Smooth muscle cell (in vitro differentiated cells): ENCODE measurements around the gene KSR1. TPM values are rescaled to one million over a fixed set of nuclear protein-coding genes. Genes with fewer than 3 reads are reported as not detected.

Experiments
- DNase-seq: peaks from one replicate; lab custom pipeline; 2025; ENCODE audit not compliant: unreplicated experiment; lab: John Stamatoyannopoulos, UW
- H2AFZ ChIP-seq: fragments of 200-600 bp; sonication (generic); 2 replicates; pipeline ENCODE4 v1.6.0; 2016; ENCODE audit warnings: antibody characterized with exemption, low read depth, mild to moderate bottlenecking
- H3F3A ChIP-seq: fragments of 200-600 bp; sonication (generic); 2 replicates; pipeline ENCODE4 v1.6.0; 2017; ENCODE audit warnings: antibody characterized with exemption, low read depth
- H3K27ac ChIP-seq: fragments of 200-600 bp; sonication (generic); 2 replicates; pipeline ENCODE4 v1.5.1; 2016; ENCODE audit warnings: low read depth, mild to moderate bottlenecking
- H3K27me3 ChIP-seq: fragments of 200-600 bp; sonication (generic); 2 replicates; pipeline ENCODE4 v1.6.1; 2016; ENCODE audit warnings: low read depth, mild to moderate bottlenecking
- H3K36me3 ChIP-seq: fragments of 200-600 bp; sonication (generic); 2 replicates; pipeline ENCODE4 v1.5.1; 2016; ENCODE audit warnings: low read depth
- H3K4me1 ChIP-seq: fragments of 200-600 bp; sonication (generic); 2 replicates; pipeline ENCODE4 v1.5.1; 2016; ENCODE audit warnings: low read depth
- H3K4me2 ChIP-seq: fragments of 200-600 bp; sonication (generic); 2 replicates; pipeline ENCODE4 v1.6.0; 2016; ENCODE audit warnings: mild to moderate bottlenecking
- H3K4me3 ChIP-seq: fragments of 200-600 bp; sonication (generic); 2 replicates; pipeline ENCODE4 v1.5.1; 2016; ENCODE audit warnings: mild to moderate bottlenecking
- H3K79me2 ChIP-seq: fragments of 200-600 bp; sonication (generic); 2 replicates; pipeline ENCODE4 v1.6.0; 2016; ENCODE audit warnings: low read depth, mild to moderate bottlenecking
- H3K9ac ChIP-seq: fragments of 200-600 bp; sonication (generic); 2 replicates; pipeline ENCODE4 v1.6.0; 2016; ENCODE audit warnings: low read depth
- H3K9me3 ChIP-seq: fragments of 200-600 bp; sonication (generic); replicated peaks from 2 replicates; pipeline ENCODE4 v1.5.1; 2016; ENCODE audit warnings: low read depth
- H4K20me1 ChIP-seq: fragments of 200-600 bp; sonication (generic); 2 replicates; pipeline ENCODE4 v1.6.0; 2016; ENCODE audit warnings: low read depth
- CTCF ChIP-seq: fragments of 200-600 bp; sonication (generic); IDR thresholded peaks from 2 replicates; pipeline ENCODE4 v1.5.1; 2017; ENCODE audit warnings: borderline replicate concordance, mild to moderate bottlenecking, antibody characterized with exemption; ENCODE audit not compliant: insufficient read depth, poor library complexity, severe bottlenecking
- WGBS: methylation state at CpG from one replicate; pipeline ENCODE4 v1.1.7; 2016; ENCODE audit warnings: low lambda C conversion rate; 5-methylcytosine and 5-hydroxymethylcytosine counted together
- polyA plus RNA-seq: library from polyadenylated mRNA; unstranded; fragments of >200 nt; fragmentation: Nextera tagmentation; extraction: Ambion mirVana; gene quantifications from 2 replicates; pipeline ENCODE4 v1.2.1, GENCODE V29; 2016
- total RNA-seq: library from RNA; depleted of rRNA; stranded (reverse); fragments of >200 nt; gene quantifications from 2 replicates; pipeline ENCODE4 v1.2.3, GENCODE V29; 2014

Gene KSR1
- total and polyA plus RNA-seq, 2 experiments from 2014 or later, result 40.4 to 65.1 TPM

GRCh38 chr17:27659683-27660082 is 203.4 kb downstream of the KSR1 start:
- WGBS, result 89% methylated on average over 6 of the region's 6 CpGs
- Histone ChIP-seq H3K27me3 (no peaks in the 10 kb centered on the region), H3K79me2 (no peaks in the 10 kb centered on the region), H3K36me3 (no peaks in the 10 kb centered on the region), H3F3A (no peaks in the 10 kb centered on the region), H4K20me1 (no peaks in the 10 kb centered on the region), H3K4me3 (no peak overlapping the region), H3K4me1 (no peaks in the 10 kb centered on the region), H3K4me2 (no peak overlapping the region), H3K27ac (no peak overlapping the region), H3K9ac (no peak overlapping the region), H2AFZ (no peak overlapping the region), H3K9me3 (no peaks in the 10 kb centered on the region)
- no peak for DNase-seq
- TF ChIP-seq CTCF, result no peak

- H3K4me2 ChIP-seq, result no peak overlapping the region
- TF ChIP-seq CTCF, result no peak
- no peak for DNase-seq
- no peak overlapping the region for H3K4me3 ChIP-seq
- H3K4me1 ChIP-seq, result no peaks in the 10 kb centered on the region
- no peak overlapping the region for H2AFZ ChIP-seq
- no peaks in the 10 kb centered on the region for H3K9me3 ChIP-seq
- no peaks in the 10 kb centered on the region for H3F3A ChIP-seq
- H3K27me3 ChIP-seq, result no peaks in the 10 kb centered on the region
- H3K9ac ChIP-seq, result no peak overlapping the region
- no peaks in the 10 kb centered on the region for H4K20me1 ChIP-seq
- H3K36me3 ChIP-seq, result no peaks in the 10 kb centered on the region
- no peaks in the 10 kb centered on the region for H3K79me2 ChIP-seq
- no peak overlapping the region for H3K27ac ChIP-seq
- 90% methylated on average over 3 of the region's 3 CpGs for WGBS
These were observed 204.2 kb downstream of the KSR1 start for GRCh38 chr17:27660436-27660835.

GRCh38 chr17:27663936-27664605 is 207.8 kb downstream of the KSR1 start:
- H3K27ac ChIP-seq, result no peak overlapping the region
- TF ChIP-seq CTCF, result no peak
- 91% methylated on average over 8 of the region's 8 CpGs for WGBS

GRCh38 chr17:27664606-27664965 is 208.3 kb downstream of the KSR1 start:
- Histone ChIP-seq H3K4me1 (no peaks in the 10 kb centered on the region), H3K79me2 (no peaks in the 10 kb centered on the region), H3K4me3 (no peak overlapping the region), H3K36me3 (no peaks in the 10 kb centered on the region), H3K9ac (no peak overlapping the region), H2AFZ (no peak overlapping the region), H3K9me3 (no peaks in the 10 kb centered on the region), H3K27ac (no peak overlapping the region), H3F3A (no peaks in the 10 kb centered on the region), H3K27me3 (no peaks in the 10 kb centered on the region), H4K20me1 (no peaks in the 10 kb centered on the region), H3K4me2 (no peak overlapping the region)
- no peak for DNase-seq
- no peak for TF ChIP-seq CTCF
- 92% methylated on average over 2 of the region's 2 CpGs for WGBS

More at GRCh38 chr17:27663936-27664605, 207.8 kb downstream of the KSR1 start:
- Histone ChIP-seq H3K4me1 (no peaks in the 10 kb centered on the region), H3K9ac (no peak overlapping the region), H3F3A (no peaks in the 10 kb centered on the region), H3K27me3 (no peaks in the 10 kb centered on the region), H3K36me3 (no peaks in the 10 kb centered on the region), H3K79me2 (no peaks in the 10 kb centered on the region), H3K4me3 (no peak overlapping the region), H2AFZ (no peak overlapping the region), H3K4me2 (no peak overlapping the region), H3K9me3 (no peaks in the 10 kb centered on the region), H4K20me1 (no peaks in the 10 kb centered on the region)
- no peak for DNase-seq
